ENCODE results near the gene GSTK1.
"Not testable (repeated sequence)": the region's sequence is repeated elsewhere in the genome, so short reads cannot be mapped to it uniquely, and the experiment has no call there.

GSTK1 gene

GRCh38 chr7:143239813-143240212 is 23.4 kb upstream of the GSTK1 start:
- no peak for DNase-seq (ENCODE audit: low spot score)

GRCh38 chr7:143240291-143241168 is 22.7 kb upstream of the GSTK1 start:
- DNase-seq (ENCODE audit: low spot score): peak; percentile 70

- no peak for DNase-seq (ENCODE audit: low spot score)
These were observed 20.9 kb upstream of the GSTK1 start for GRCh38 chr7:143242306-143242705.

- no peak for DNase-seq (ENCODE audit: low spot score)
These were observed 20.1 kb upstream of the GSTK1 start for GRCh38 chr7:143243111-143243510.

GRCh38 chr7:143243614-143244013 is 19.6 kb upstream of the GSTK1 start:
- no peak for DNase-seq (ENCODE audit: low spot score)

- no peak for DNase-seq (ENCODE audit: low spot score)
These were observed 18.9 kb upstream of the GSTK1 start for GRCh38 chr7:143244321-143244720.

- DNase-seq (ENCODE audit: low spot score): no peak
These were observed 18.1 kb upstream of the GSTK1 start for GRCh38 chr7:143245123-143245522.

- no peak for DNase-seq (ENCODE audit: low spot score)
These were observed 15.9 kb upstream of the GSTK1 start for GRCh38 chr7:143247372-143247771.

- DNase-seq (ENCODE audit: low spot score): no peak
These were observed 14.4 kb upstream of the GSTK1 start for GRCh38 chr7:143248761-143249354.

GRCh38 chr7:143250199-143250598 is 13.0 kb upstream of the GSTK1 start:
- DNase-seq (ENCODE audit: low spot score): no peak

- DNase-seq (ENCODE audit: low spot score): no peak
These were observed 12.4 kb upstream of the GSTK1 start for GRCh38 chr7:143250822-143251221.

- no peak for DNase-seq (ENCODE audit: low spot score)
These were observed 11.2 kb upstream of the GSTK1 start for GRCh38 chr7:143252006-143252405.

- DNase-seq (ENCODE audit: low spot score): no peak
These were observed 7.7 kb upstream of the GSTK1 start for GRCh38 chr7:143255564-143255963.

GRCh38 chr7:143256325-143256724 is 6.9 kb upstream of the GSTK1 start:
- no peak for DNase-seq (ENCODE audit: low spot score)

GRCh38 chr7:143256932-143257331 is 6.3 kb upstream of the GSTK1 start:
- DNase-seq (ENCODE audit: low spot score): no peak

- no peak for DNase-seq (ENCODE audit: low spot score)
These were observed 5.7 kb upstream of the GSTK1 start for GRCh38 chr7:143257501-143257900.

GRCh38 chr7:143258831-143259230 is 4.4 kb upstream of the GSTK1 start:
- no peak for DNase-seq (ENCODE audit: low spot score)

GRCh38 chr7:143259765-143260164 is 3.5 kb upstream of the GSTK1 start:
- DNase-seq (ENCODE audit: low spot score): no peak

GRCh38 chr7:143261901-143262300 is 1.3 kb upstream of the GSTK1 start:
- no peak for DNase-seq (ENCODE audit: low spot score)

- DNase-seq (ENCODE audit: low spot score): not testable (repeated sequence)
These were observed 941 bp downstream of the GSTK1 start for GRCh38 chr7:143264196-143264568.

GRCh38 chr7:143265017-143265693 is 1.9 kb downstream of the GSTK1 start:
- peak; percentile 27 for DNase-seq (ENCODE audit: low spot score)

GRCh38 chr7:143269251-143269650 is 6.0 kb downstream of the GSTK1 start:
- DNase-seq (ENCODE audit: low spot score): no peak

- DNase-seq (ENCODE audit: low spot score): no peak
These were observed 8.0 kb downstream of the GSTK1 start for GRCh38 chr7:143271240-143271639.
